ENCODE data around the gene IZUMO1. TPM values are rescaled to one million over a fixed set of nuclear protein-coding genes. Genes with fewer than 3 reads are reported as not detected.
A peak's percentile ranks its signal among the peaks of the same experiment; 100 is the strongest.
"Not testable (repeated sequence)": the region's sequence is repeated elsewhere in the genome, so short reads cannot be mapped to it uniquely, and the experiment has no call there.

IZUMO1 gene
- total RNA-seq, 1 experiment from 2014 or later = not detected

DNA sequence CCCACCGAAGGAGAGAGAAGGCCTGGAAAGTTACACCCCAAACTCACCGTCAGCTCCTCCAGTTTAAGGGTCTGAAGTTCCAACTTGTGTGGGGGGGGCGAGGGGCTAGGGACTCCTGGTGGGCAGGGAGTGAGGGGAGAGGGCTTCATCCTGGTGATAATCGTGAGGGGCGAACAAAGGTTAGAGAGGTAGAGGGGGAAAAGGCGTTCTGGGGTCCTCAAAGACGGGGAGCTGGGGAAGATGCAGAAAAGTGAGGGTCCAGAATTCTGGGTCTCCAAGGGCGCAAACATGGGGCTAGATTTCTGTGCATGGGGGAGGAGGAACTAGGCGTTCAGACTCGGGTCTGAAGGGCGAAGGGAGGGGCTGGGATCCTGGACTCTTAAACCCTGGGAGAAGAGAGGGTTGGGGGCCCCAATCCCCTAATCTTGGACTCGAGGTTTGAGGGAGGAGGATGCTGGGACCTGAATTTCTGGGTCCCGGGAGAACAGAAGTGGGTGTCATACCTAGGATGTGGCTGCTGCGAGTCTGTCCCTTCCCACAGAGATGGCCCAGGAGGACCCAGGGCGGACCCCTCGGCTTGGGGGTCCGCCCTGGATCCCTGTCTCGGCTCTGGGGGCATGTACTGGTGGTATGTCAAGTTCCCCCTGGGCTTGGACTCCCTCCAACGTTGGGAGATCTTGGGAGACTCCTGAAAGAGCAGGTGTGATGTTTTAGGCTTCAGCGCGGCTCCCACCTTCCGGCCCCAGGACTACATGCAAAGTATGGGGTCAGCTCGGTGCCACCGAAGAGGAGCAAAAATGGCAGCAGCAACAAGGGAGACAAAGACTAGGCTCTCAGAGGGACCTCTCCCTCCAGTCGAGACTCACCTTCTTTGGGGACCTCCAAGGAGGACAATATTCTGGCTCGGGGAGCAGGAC, 31.7 kb downstream of the IZUMO1 start:
- no peak for DNase-seq (ENCODE audit: low read depth)

DNA sequence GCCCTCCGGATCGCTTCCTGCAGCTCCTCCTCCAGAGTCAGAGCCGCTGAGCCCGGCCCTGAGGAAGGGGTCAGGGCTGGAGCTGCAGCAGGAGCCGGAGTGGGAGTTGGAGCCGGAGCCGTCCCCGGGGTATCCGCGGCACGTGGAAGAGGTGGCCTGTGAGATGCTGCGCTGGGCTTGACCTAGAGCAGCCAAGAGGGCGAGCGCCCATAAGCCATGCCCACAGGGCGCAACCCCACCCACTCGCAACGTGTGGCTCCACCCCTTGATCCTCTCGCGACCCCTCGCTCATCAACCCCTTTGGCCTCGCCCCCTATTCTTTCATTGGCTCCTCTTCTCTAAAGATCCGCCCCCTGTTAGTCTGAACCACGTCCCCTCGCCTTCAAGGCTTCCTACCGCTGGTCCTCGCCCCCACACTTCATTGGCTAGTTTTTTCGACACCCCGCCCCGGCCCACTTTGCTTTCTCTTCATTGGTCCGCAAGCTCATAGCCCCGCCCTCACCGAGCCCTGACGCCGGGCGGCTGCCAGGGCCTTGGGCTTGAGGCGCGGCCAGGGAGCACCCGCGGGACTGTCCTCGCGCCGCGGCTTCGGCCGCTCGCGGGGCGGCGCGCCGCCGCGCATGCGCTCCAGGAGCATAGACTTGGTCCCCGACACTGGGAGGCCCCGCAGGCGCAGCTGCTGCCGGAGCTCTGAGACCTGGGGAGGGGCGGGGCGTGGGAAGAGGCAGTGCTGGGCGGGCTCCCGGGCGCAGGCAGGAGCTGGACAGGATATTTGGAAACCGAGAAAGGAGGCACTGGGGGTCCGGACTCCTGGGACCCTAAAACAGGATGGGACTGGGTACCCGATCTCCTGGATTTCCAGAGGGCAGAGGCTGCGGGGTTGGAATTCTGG, 32.6 kb downstream of the IZUMO1 start:
- DNase-seq (ENCODE audit: low read depth) = peak; percentile 97

DNA sequence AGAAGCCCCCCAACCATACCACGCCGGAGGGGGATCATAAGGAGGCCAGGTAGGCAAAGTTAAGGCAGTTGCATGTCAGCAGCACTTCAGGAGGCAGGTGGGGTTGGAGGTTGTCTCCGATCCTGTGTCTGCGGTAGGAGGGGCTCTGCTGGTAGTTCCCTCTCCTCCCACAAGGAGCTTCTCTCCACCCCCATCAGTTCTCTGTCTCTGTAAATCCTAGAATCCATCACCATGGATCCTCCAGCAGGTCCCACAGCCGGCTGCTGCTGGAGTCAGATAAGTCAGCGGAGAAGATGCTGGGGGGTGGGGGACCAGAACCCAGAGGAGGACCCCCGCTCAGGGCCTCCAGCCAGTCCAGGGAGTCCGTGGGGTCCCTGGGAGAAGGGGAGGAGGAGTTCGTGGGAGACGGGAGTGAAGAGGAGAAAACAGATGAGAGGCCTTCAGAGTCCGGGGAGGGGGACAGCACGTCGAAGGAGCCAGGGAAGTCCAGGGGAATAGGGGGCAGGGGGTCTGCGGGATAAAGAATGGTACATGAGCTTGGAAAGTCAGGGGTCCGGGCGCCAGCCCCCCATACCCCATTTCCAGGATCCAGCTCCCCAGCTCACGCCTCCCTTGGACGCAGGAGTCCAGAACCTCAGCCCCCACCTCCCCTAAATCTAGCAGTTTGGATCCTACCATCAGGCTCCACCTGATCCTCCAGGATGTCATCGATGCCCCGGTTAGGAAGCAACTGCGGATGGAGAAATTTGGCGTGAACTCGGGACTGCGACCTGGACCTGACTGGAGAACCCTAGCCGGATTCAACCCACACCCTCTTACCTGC, 33.5 kb downstream of the IZUMO1 start:
- DNase-seq (ENCODE audit: low read depth) = no peak

DNA sequence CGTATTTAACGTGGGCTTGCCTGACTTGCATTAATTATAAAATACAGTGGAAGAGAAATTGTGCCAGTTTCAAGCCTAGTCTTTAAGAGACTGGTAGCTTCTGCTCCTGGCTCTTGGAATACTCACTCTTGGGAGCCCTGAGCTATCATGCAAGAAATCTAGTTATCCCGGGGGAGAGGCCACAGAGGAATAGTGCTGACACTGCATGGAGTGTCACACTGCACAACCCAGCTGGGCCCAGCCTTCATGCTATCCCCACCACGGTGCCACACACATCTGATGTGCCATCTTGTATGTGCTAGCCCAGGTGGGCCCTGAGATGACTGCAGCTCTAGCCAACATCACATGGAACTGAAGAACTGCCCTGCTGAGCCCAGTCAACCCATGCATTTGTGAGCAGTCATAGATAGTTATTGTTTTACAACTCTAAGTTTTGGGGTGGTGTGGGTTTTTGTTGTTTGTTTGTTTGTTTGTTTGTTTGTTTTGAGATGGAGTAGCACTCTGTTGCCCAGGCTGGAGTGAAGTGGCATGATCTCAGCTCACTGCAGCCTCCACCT, 35.5 kb downstream of the IZUMO1 start:
- DNase-seq (ENCODE audit: low read depth) = no peak

DNA sequence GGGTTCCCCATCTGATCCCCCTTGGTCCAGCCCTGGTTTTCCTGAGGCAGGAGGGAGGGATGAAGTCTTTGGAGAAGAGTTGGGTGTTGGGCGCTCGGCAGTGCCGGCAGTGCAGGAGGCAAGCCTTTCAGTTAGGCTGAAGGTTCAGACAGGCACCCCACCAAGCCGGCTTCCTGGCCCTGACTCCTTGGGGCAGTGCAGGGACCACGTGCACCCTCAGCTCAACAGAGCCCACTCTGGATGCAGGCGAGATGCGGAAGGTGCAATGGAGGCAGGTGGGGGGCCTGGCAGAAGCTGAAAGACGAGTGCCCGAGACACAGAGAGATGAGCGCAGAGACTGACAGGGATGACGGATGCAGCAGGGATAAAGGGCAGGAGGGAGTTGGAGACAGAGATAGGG, 38.2 kb downstream of the IZUMO1 start:
- no peak for DNase-seq (ENCODE audit: low read depth)

DNA sequence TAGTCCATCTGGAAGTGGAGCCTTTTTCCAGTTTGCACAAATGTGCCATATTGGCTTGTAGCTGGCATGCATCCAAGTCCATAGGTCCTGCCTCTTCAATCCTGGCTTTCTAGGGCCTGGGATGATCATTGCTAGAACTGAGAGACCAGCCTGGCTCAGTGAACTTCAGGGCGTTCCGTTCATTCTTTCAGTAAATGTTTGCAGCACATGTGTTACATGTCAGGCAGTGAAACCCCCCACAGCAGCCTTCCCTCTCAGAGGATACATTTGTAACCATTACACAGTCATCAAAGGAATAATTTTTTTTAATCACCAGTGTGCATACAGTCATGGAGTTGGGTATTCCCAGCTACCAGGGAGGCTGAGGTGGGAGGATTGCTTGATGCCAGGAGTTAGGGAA, 41.3 kb downstream of the IZUMO1 start:
- no peak for DNase-seq (ENCODE audit: low read depth)

- DNase-seq (ENCODE audit: low read depth) = no peak
Measured at GRCh38 chr19:48703316-48703715, 43.4 kb downstream of the IZUMO1 start.

- no peak for DNase-seq (ENCODE audit: low read depth)
Measured at GRCh38 chr19:48702701-48703100, 44.0 kb downstream of the IZUMO1 start.

- DNase-seq (ENCODE audit: low read depth) = peak; percentile 71
Measured at GRCh38 chr19:48698046-48698445, 48.7 kb downstream of the IZUMO1 start.

- DNase-seq (ENCODE audit: low read depth) = no peak
Measured at GRCh38 chr19:48696353-48697010, 50.2 kb downstream of the IZUMO1 start.

DNA sequence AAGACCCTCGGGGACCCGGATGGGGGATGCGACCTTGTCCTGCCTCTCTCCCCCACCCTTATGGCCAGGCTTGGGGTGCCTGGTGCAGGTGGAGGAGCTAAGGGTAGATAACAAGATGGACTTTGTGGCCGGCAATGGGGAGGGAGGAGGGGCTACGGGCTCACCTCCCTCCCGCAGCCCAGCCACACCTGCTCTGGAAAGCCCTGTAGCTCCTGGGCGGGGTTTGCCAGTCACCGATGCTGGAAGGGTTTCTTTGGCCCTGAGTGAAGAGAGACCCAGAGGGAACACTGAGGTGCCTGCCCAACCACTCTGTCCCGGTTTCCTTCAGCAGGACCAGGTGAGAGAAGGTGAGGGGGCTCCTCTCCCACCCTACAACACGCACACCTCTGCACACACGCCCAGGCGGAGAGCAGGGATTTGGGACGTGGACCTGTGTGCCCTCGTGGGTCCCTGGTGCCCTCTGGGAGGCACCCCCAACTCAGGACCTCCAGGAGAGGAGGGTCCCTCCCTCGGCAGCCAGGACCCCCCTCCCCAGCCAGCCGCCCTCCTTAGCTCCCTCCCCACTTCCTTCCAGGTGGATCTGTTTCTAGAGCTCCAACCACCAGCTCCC, 50.9 kb downstream of the IZUMO1 start, which contains the start of gene FUT2:
Gene FUT2 (plus strand): TSS at position 229 of the 610 bp plus-strand sequence. CDS start 6,986 bp downstream, outside the sequence.
- DNase-seq (ENCODE audit: low read depth) = no peak

GRCh38 chr19:48693629-48694028, 53.1 kb downstream of the IZUMO1 start:
- not testable (repeated sequence) for DNase-seq (ENCODE audit: low read depth)

Small RNA genes within 50 kb of the gene (small RNA-seq; reads per million reads assigned to genes)
- gene RNU6-317P = not detected

Other genes starting within 250 kb of the IZUMO1 start
- gene LMTK3, start 235.1 kb downstream of the IZUMO1 start, total RNA-seq (2014; rRNA removed; shearing (Covaris generic)) = 0.05 TPM in 1 of 2 replicates, not detected in the other
- gene SULT2B1, start 194.7 kb downstream of the IZUMO1 start, total RNA-seq (2014; rRNA removed; shearing (Covaris generic)) = not detected in 2 replicates
- not detected in 2 replicates for gene SPACA4, start 140.2 kb downstream of the IZUMO1 start, total RNA-seq (2014; rRNA removed; shearing (Covaris generic))
- gene FAM83E, start 131.8 kb downstream of the IZUMO1 start, total RNA-seq (2014; rRNA removed; shearing (Covaris generic)) = 1.2 TPM in 1 of 2 replicates, not detected in the other
- gene RPL18, start 127.7 kb downstream of the IZUMO1 start, total RNA-seq (2014; rRNA removed; shearing (Covaris generic)) = 2,830 and 3,901 TPM in 2 replicates
- gene SPHK2, start 127.4 kb downstream of the IZUMO1 start, total RNA-seq (2014; rRNA removed; shearing (Covaris generic)) = 15.9 and 16.5 TPM in 2 replicates
- 10.3 and 11.1 TPM in 2 replicates for gene DBP, start 109.5 kb downstream of the IZUMO1 start, total RNA-seq (2014; rRNA removed; shearing (Covaris generic))
- gene CA11, start 100.7 kb downstream of the IZUMO1 start, total RNA-seq (2014; rRNA removed; shearing (Covaris generic)) = 0.77 and 1.4 TPM in 2 replicates
- not detected in 2 replicates for gene NTN5, start 73.9 kb downstream of the IZUMO1 start, total RNA-seq (2014; rRNA removed; shearing (Covaris generic))
- gene FUT2, start 50.9 kb downstream of the IZUMO1 start, total RNA-seq (2014; rRNA removed; shearing (Covaris generic)) = not detected in 2 replicates
- 0.35 TPM in 1 of 2 replicates, not detected in the other for gene MAMSTR, start 27.2 kb downstream of the IZUMO1 start, total RNA-seq (2014; rRNA removed; shearing (Covaris generic))
- gene RASIP1, start 6.3 kb downstream of the IZUMO1 start, total RNA-seq (2014; rRNA removed; shearing (Covaris generic)) = not detected in 2 replicates
- gene FUT1, start 5.7 kb upstream of the IZUMO1 start, total RNA-seq (2014; rRNA removed; shearing (Covaris generic)) = 0.10 TPM in 1 of 2 replicates, not detected in the other
- gene FGF21, start 8.6 kb upstream of the IZUMO1 start, total RNA-seq (2014; rRNA removed; shearing (Covaris generic)) = not detected in 2 replicates
- gene BCAT2, start 64.1 kb upstream of the IZUMO1 start, total RNA-seq (2014; rRNA removed; shearing (Covaris generic)) = 54.2 and 60.6 TPM in 2 replicates
- gene HSD17B14, start 89.6 kb upstream of the IZUMO1 start, total RNA-seq (2014; rRNA removed; shearing (Covaris generic)) = not detected in 2 replicates
- 0.31 TPM in 1 of 2 replicates, not detected in the other for gene PLEKHA4, start 121.7 kb upstream of the IZUMO1 start, total RNA-seq (2014; rRNA removed; shearing (Covaris generic))
- gene PPP1R15A, start 125.5 kb upstream of the IZUMO1 start, total RNA-seq (2014; rRNA removed; shearing (Covaris generic)) = 44.3 and 49.4 TPM in 2 replicates
- gene TULP2, start 151.8 kb upstream of the IZUMO1 start, total RNA-seq (2014; rRNA removed; shearing (Covaris generic)) = not detected in 2 replicates
- gene NUCB1, start 153.4 kb upstream of the IZUMO1 start, total RNA-seq (2014; rRNA removed; shearing (Covaris generic)) = 107 and 146 TPM in 2 replicates
- 0.57 TPM in 1 of 2 replicates, not detected in the other for gene DHDH, start 186.8 kb upstream of the IZUMO1 start, total RNA-seq (2014; rRNA removed; shearing (Covaris generic))
- 198 and 273 TPM in 2 replicates for gene BAX, start 208.0 kb upstream of the IZUMO1 start, total RNA-seq (2014; rRNA removed; shearing (Covaris generic))
- gene FTL, start 218.4 kb upstream of the IZUMO1 start, total RNA-seq (2014; rRNA removed; shearing (Covaris generic)) = 4,284 and 5,930 TPM in 2 replicates
- 35.2 and 46.1 TPM in 2 replicates for gene GYS1, start 246.4 kb upstream of the IZUMO1 start, total RNA-seq (2014; rRNA removed; shearing (Covaris generic))
- gene RUVBL2, start 247.0 kb upstream of the IZUMO1 start, total RNA-seq (2014; rRNA removed; shearing (Covaris generic)) = 498 and 522 TPM in 2 replicates

Data from HT1080 (cell line).